Natural killer cell treated with Interleukin-12 subunit alpha and Interleukin-12 subunit beta and Interleukin-15 and Interleukin-18, amount 100 ng/mL, for 72 hours (primary cell): ENCODE measurements around the gene NBL1. TPM values are rescaled to one million over a fixed set of nuclear protein-coding genes. Genes with fewer than 3 reads are reported as not detected.
"Not testable (repeated sequence)": the region's sequence is repeated elsewhere in the genome, so short reads cannot be mapped to it uniquely, and the experiment has no call there.

Source experiments
- ATAC-seq, 2 donors: fragments of 150-1000 bp; cut with Tn5 transposase in 1 of 2; sonication (Bioruptor Pico), chemical (Tn5 transposase) in 1 of 2; 2 replicates each; pipeline ENCODE4 v1.10.0; 2021
- DNase-seq: peaks from one replicate; pipeline ENCODE4 v3.0.0; 2022; ENCODE audit warnings: low spot score
- H3K27ac Mint-ChIP-seq, 2 donors: 1 replicate in 1 of 2; 2 replicates in 1 of 2; pipeline ENCODE4 v1.8.0; 2022; ENCODE audit warnings: mixed read lengths in 2 of 2, mild to moderate bottlenecking in 1 of 2, moderate library complexity in 1 of 2
- H3K27me3 Mint-ChIP-seq, 2 donors: 1 replicate in 1 of 2; 2 replicates in 1 of 2; pipeline ENCODE4 v1.8.0; 2022; ENCODE audit warnings: mixed read lengths in 2 of 2
- H3K36me3 Mint-ChIP-seq: one replicate; pipeline ENCODE4 v1.8.0; 2022; ENCODE audit warnings: mixed read lengths
- H3K4me1 Mint-ChIP-seq, 2 donors: 1 replicate in 1 of 2; 2 replicates in 1 of 2; pipeline ENCODE4 v1.8.0; 2022; ENCODE audit warnings: low read depth in 2 of 2, mixed read lengths in 2 of 2, mild to moderate bottlenecking in 1 of 2
- H3K4me3 Mint-ChIP-seq: one replicate; pipeline ENCODE4 v1.8.0; 2022; ENCODE audit warnings: mixed read lengths
- H3K9me3 Mint-ChIP-seq: 2 replicates; pipeline ENCODE4 v1.8.0; 2022; ENCODE audit warnings: mixed read lengths
- total RNA-seq, 2 donors: library from RNA; stranded (reverse); gene quantifications; one replicate each; pipeline ENCODE4 v1.2.3, GENCODE V29; 2022

Gene NBL1
- total RNA-seq, 2 donors from 2014 or later, result 9.3 to 24.4 TPM

DNA sequence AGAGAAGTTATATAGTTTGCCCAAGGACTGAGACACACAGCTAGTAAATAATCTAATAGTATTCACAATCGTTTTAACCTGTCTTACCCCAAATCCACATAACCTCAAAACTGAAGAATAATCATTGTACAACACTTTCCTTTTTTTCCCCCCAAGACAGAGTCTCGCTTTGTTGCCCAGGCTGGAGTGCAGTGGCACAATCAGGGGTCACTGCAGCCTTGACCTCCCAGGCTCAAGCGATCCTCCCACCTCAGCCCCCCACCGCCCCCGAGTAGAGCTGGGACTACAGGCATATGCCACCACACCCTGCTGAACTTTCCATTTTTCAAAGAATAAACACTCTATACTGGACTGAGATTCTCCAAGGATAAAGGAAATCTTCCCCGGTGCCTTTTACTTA is 28.7 kb upstream of the NBL1 start:
- no peak overlapping the region for H3K4me3 Mint-ChIP-seq
- DNase-seq (no peak), ATAC-seq (no peak)
- peaks cover 6% of the 10 kb centered on the region for H3K36me3 Mint-ChIP-seq
- H3K27ac Mint-ChIP-seq, result no peak overlapping the region
- H3K4me1 Mint-ChIP-seq, result peaks cover 10 to 15% of the 10 kb centered on the region in 2 donors
- H3K9me3 Mint-ChIP-seq, result no peaks in the 10 kb centered on the region
- H3K27me3 Mint-ChIP-seq, result no peaks in the 10 kb centered on the region

DNA sequence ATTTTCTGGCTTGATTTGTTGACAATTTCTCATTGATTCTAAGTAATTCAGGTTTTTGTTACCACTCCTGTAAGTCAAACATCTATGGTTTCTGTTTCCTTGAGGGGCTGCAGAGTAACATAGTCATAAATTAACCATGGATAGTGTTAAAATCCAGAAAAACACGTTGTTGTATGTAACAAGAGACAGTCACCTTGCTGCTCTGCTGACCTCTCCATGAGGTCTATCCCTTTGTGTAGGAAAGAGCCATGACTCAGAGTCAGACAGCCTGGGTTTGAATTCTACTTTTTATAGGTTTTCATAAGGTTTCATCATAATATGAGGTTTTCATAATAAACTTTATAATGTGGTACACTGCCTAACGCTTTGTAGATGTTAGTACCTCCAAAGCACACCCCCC is 27.6 kb upstream of the NBL1 start:
- peaks cover 10 to 16% of the 10 kb centered on the region in 2 donors for H3K4me1 Mint-ChIP-seq
- H3K36me3 Mint-ChIP-seq, result peaks cover 6% of the 10 kb centered on the region
- ATAC-seq (no peak), DNase-seq (no peak)
- no peak overlapping the region for H3K4me3 Mint-ChIP-seq
- no peaks in the 10 kb centered on the region for H3K27me3 Mint-ChIP-seq
- no peaks in the 10 kb centered on the region for H3K9me3 Mint-ChIP-seq
- no peak overlapping the region for H3K27ac Mint-ChIP-seq

DNA sequence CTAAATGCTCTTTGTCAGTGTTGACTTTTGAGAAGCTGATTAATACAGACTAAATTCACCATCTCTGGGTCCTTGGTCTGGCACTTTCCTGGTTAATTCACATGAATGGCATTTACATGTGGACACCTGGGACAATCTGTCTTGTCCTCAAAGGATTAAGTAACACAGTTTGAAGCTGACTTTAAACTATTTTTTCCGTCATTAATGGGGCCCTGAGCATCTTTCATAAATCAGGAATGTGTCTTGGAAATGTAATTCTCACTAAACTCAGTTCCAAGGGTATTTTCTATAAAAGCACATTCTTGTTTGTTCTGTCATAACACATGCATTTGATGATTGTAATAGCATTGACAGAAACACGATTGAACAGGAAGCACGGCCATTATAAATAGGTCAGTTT is 26.7 kb upstream of the NBL1 start:
- Mint-ChIP-seq H3K27me3 (no peaks in the 10 kb centered on the region), H3K4me3 (no peak overlapping the region), H3K4me1 (peaks cover 10 to 18% of the 10 kb centered on the region in 2 donors), H3K36me3 (peaks cover 6% of the 10 kb centered on the region), H3K9me3 (no peaks in the 10 kb centered on the region), H3K27ac (no peak overlapping the region)
- DNase-seq, result no peak
- ATAC-seq, result no peak

DNA sequence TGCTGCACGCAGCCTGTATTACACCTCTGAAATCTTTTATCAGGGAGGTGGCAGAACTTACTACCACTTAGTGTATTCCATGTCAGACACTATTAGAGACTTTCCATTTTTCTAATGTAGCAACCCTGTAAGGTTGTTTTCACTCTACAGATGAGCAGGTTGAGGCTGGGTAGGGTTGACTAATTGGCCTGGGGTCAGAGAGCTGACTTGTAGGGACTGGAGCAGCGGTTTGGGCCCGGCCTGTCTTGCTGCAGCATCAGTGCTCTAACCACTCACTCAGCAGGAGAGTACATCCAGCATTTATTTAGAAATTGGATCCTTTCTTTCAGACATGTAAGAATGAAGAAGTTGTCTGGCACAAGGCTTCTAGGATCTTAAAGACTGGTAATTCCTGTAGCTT is 25.7 kb upstream of the NBL1 start:
- peaks cover 2 to 11% of the 10 kb centered on the region in 2 donors for H3K4me1 Mint-ChIP-seq
- H3K36me3 Mint-ChIP-seq, result peaks cover 6% of the 10 kb centered on the region
- H3K27ac Mint-ChIP-seq, result no peak overlapping the region
- no peak overlapping the region for H3K4me3 Mint-ChIP-seq
- no peaks in the 10 kb centered on the region for H3K9me3 Mint-ChIP-seq
- no peak for DNase-seq
- ATAC-seq, result no peak
- H3K27me3 Mint-ChIP-seq, result no peaks in the 10 kb centered on the region

DNA sequence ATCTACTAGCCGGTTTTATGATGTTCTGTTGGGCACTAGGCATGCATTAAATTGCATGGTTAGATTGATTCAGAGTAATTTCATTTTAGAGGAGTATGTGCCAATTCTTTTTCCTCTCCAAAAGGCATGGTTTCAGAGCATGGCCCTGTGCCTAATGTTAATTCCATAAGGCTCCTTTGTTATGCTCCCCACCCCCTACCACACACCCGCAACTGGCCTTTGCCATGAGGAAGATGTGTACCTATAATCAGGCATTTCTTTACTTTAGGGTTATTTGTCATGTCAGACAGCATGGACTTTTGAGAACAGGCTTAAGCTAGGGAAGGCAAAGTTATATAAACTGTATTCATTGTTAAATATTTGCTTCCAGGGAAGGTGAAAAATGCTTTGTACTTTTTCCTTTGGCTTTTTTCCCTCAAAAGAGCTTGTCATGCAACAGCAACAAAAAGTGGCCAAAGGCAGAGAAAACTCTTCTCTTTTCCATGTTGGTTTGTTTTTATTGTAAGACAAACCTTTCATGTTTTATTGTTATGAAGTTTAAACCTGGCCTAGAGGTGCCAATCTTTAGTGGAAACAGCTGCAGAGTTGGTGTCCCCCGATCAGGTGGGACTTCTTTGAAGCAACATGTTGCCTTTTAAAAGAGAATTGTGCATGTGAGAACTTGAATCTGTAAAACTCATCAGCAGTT is 24.3 kb upstream of the NBL1 start:
- peaks cover 5% of the 10 kb centered on the region for H3K36me3 Mint-ChIP-seq
- DNase-seq (no peak), ATAC-seq (no peak)
- no peak overlapping the region for H3K4me3 Mint-ChIP-seq
- H3K27ac Mint-ChIP-seq, result no peak overlapping the region
- H3K9me3 Mint-ChIP-seq, result no peaks in the 10 kb centered on the region
- peaks cover 0 to 12% of the 10 kb centered on the region in 2 donors for H3K4me1 Mint-ChIP-seq
- no peaks in the 10 kb centered on the region for H3K27me3 Mint-ChIP-seq

DNA sequence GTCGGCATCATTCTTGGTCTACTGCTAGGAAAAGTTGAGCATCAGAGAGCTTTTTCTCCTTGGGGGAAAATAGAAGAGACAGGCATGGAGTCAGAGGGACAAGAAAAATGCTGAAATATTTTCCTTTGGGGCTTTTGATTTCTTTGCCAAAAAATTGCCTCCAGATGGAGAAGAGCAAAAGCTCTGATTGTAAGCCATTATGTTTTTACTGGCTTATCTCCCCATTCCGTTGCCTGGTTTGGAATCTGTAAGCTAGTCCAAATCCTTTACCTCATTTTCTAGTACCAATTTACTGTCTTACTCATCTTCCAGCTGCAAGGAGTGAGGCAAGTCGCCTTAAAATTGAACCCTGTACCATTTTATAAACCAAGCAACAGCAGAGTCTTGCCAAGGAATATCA is 23.3 kb upstream of the NBL1 start:
- DNase-seq, result no peak
- H3K9me3 Mint-ChIP-seq, result no peaks in the 10 kb centered on the region
- no peak for ATAC-seq
- peaks cover 0 to 8% of the 10 kb centered on the region in 2 donors for H3K4me1 Mint-ChIP-seq
- H3K27ac Mint-ChIP-seq, result no peak overlapping the region
- no peaks in the 10 kb centered on the region for H3K36me3 Mint-ChIP-seq
- H3K4me3 Mint-ChIP-seq, result no peak overlapping the region
- no peaks in the 10 kb centered on the region for H3K27me3 Mint-ChIP-seq

DNA sequence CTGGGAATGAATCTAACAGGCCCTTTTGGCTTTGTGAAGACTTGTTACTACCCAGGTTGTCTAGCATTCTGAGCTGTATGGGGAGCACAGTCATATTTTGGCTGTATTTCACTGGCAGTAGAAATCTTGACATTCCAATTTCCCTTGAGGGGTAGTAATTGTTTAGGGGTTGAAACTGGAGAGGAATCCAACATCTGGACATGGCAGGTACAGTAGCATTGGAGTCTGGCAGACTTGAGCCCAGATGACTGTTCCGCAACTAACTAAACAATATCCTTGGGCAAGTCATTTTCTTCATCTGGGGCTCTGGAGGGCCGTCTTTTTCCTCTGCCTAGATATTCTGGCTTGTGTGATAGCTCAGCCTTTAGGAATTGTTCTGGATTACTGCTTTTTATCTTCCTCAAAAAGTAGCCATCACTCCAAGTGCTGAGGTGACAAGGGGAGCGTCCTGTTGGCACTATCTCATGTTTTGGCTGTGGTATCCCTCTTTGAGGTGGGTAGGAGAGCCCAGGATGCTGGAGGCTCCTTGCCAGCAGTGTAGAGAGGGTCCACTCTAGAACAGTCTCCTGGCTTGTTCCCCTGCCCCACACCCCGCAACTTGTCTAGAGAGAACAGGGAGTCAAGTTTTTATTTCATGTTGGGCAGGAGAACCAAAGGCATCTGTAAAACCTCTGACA is 22.7 kb upstream of the NBL1 start:
- no peaks in the 10 kb centered on the region for H3K9me3 Mint-ChIP-seq
- peaks cover 0 to 8% of the 10 kb centered on the region in 2 donors for H3K4me1 Mint-ChIP-seq
- DNase-seq (no peak), ATAC-seq (no peak)
- peaks cover 5% of the 10 kb centered on the region for H3K36me3 Mint-ChIP-seq
- no peak overlapping the region for H3K4me3 Mint-ChIP-seq
- H3K27ac Mint-ChIP-seq, result no peak overlapping the region
- H3K27me3 Mint-ChIP-seq, result no peaks in the 10 kb centered on the region

GRCh38 chr1:19622204-19622603 is 21.9 kb upstream of the NBL1 start:
- peaks cover 0 to 8% of the 10 kb centered on the region in 2 donors for H3K4me1 Mint-ChIP-seq
- no peaks in the 10 kb centered on the region for H3K9me3 Mint-ChIP-seq
- ATAC-seq (no peak), DNase-seq (no peak)
- H3K4me3 Mint-ChIP-seq, result no peak overlapping the region
- H3K27ac Mint-ChIP-seq, result no peak overlapping the region
- peaks cover 5% of the 10 kb centered on the region for H3K36me3 Mint-ChIP-seq
- H3K27me3 Mint-ChIP-seq, result no peaks in the 10 kb centered on the region

- ATAC-seq (no peak), DNase-seq (no peak)
- Mint-ChIP-seq H3K36me3 (peaks cover 5% of the 10 kb centered on the region), H3K27ac (no peak overlapping the region), H3K4me3 (no peak overlapping the region), H3K4me1 (peaks cover 0 to 8% of the 10 kb centered on the region in 2 donors), H3K27me3 (no peaks in the 10 kb centered on the region), H3K9me3 (no peaks in the 10 kb centered on the region)
Observed at GRCh38 chr1:19623523-19623922, 20.6 kb upstream of the NBL1 start.

- DNase-seq (no peak), ATAC-seq (no peak)
- Mint-ChIP-seq H3K9me3 (no peaks in the 10 kb centered on the region), H3K27ac (no peak overlapping the region), H3K4me3 (no peak overlapping the region), H3K4me1 (peaks cover 0 to 8% of the 10 kb centered on the region in 2 donors), H3K36me3 (peaks cover 9% of the 10 kb centered on the region), H3K27me3 (no peaks in the 10 kb centered on the region)
Observed at GRCh38 chr1:19625291-19625937, 18.7 kb upstream of the NBL1 start.

DNA sequence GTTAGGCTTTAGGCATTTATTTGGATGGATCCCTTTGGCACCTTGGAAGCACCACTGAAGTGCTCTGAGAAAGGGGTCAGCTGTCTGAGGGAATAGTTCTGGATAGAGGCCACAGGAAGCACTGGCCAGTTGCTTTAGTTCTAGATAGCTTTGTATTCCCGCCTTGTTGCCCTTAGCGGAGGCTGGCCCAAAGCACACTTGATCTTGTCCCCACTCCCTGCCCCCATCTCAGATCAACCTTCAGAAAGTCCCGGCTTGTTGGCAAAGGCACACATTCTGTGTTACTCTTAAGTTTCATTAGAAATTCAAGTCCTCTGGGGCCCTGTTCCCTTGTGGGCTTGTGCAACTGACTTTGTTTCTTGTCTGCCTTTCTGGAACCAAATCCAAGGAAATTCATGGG is 15.2 kb upstream of the NBL1 start:
- ATAC-seq, result no peak
- Mint-ChIP-seq H3K27me3 (no peaks in the 10 kb centered on the region), H3K4me3 (no peak overlapping the region), H3K36me3 (peaks cover 9% of the 10 kb centered on the region), H3K27ac (no peak overlapping the region), H3K4me1 (peaks cover 0 to 5% of the 10 kb centered on the region in 2 donors), H3K9me3 (no peaks in the 10 kb centered on the region)
- DNase-seq, result no peak

GRCh38 chr1:19629357-19629756 is 14.8 kb upstream of the NBL1 start:
- H3K27me3 Mint-ChIP-seq, result no peaks in the 10 kb centered on the region

DNA sequence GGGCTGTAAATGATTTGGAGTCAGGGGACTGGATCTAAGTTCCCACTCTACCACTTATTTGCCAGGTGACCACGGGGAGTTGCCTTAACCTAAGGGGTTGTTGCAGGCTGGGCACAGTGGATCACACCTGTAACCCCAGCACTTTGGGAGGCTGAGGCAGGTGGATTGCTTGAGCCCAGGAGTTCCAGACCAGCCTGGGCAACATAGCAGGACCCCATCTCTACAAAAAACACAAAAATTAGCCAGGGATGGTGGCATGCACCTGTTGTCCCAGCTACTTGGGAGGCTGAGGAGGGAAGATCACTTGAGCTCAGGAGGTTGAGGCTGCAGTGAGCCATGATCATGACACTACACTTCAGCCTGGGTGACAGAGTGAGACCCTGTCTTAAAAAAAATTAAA is 13.9 kb upstream of the NBL1 start:
- not testable (repeated sequence) for H3K4me3 Mint-ChIP-seq, H3K9me3 Mint-ChIP-seq, ATAC-seq, DNase-seq, H3K4me1 Mint-ChIP-seq, H3K27me3 Mint-ChIP-seq, H3K27ac Mint-ChIP-seq, H3K36me3 Mint-ChIP-seq

More at GRCh38 chr1:19629357-19629756, 14.8 kb upstream of the NBL1 start:
- Mint-ChIP-seq H3K36me3 (peaks cover 9% of the 10 kb centered on the region), H3K9me3 (no peaks in the 10 kb centered on the region), H3K4me1 (peaks cover 0 to 5% of the 10 kb centered on the region in 2 donors), H3K27ac (peak overlapping the region in 1 of 2 donors; percentile 47), H3K4me3 (no peak overlapping the region)
- ATAC-seq (no peak), DNase-seq (no peak)

DNA sequence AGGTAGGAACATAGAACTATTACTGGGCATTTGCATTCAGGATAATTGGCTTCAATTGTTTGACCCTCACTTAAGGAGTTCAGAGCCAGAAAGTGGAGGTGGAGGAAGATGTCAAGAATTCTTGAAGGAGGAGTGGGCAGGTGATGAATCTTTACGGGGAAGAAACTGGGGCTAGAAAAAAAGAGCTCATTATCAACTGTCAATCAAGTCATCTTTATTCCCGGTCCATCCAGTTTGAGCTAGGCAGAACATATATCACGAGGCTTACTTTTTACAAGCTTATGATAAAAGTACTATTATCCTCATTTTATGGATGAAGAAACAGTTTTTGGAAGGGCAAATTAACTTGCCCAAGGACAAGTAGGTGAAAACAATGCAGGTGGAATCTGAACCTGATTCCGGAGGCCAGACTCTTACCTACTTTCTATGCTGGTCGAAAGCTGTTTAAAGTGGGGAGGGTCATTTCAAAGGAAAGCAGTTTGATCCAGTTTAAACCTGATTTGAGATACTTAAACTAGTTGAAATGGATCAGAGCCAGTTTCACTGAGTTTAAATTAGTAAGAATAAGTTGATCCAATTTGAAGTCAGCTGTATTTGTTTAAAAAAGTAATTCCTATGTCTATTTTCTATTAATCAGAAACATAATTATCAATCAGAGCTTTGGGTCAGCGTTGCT is 13.3 kb upstream of the NBL1 start:
- no peaks in the 10 kb centered on the region for H3K9me3 Mint-ChIP-seq
- no peak overlapping the region for H3K4me3 Mint-ChIP-seq
- DNase-seq (no peak), ATAC-seq (no peak)
- H3K36me3 Mint-ChIP-seq, result peaks cover 9% of the 10 kb centered on the region
- H3K4me1 Mint-ChIP-seq, result no peaks in the 10 kb centered on the region
- no peaks in the 10 kb centered on the region for H3K27me3 Mint-ChIP-seq
- no peak overlapping the region for H3K27ac Mint-ChIP-seq
